HG02588 (cell line): ENCODE data around the gene PRR20B.
"Not testable (repeated sequence)": the region's sequence is repeated elsewhere in the genome, so short reads cannot be mapped to it uniquely, and the experiment has no call there.

Experiments used
- ATAC-seq: cut with Tn5 transposase; IDR thresholded peaks from one replicate; pipeline ENCODE4 v1.9.1; 2021; ENCODE audit warnings: mild to moderate bottlenecking, moderate library complexity; ENCODE audit not compliant: unreplicated experiment

PRR20B gene

GRCh38 chr13:57147188-57147587, at the start of gene PRR20B:
Gene PRR20B (plus strand): TSS chr13:57147488. CDS start chr13:57147875, 387 bp downstream.
- not testable (repeated sequence) for ATAC-seq

DNA sequence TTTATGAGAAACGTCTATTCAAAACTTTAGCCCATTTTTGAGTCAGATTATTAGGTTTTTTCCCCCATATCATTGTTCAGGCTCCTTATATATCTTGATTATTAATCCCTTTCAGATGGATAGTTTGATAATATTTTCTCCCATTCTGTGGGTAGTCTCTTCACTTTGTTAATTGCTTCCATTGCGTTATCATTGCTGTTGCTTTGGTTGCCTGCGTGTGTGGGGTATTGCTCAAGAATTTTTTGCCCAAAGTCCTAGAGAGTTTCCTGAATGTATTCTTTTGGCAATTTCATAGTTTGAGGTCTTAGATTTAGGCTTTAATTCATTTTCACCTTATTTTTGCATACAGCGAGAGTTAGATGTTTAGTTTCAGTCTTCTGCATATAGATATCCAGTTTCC, 32.3 kb upstream of the PRR20B start:
- ATAC-seq, result no peak

DNA sequence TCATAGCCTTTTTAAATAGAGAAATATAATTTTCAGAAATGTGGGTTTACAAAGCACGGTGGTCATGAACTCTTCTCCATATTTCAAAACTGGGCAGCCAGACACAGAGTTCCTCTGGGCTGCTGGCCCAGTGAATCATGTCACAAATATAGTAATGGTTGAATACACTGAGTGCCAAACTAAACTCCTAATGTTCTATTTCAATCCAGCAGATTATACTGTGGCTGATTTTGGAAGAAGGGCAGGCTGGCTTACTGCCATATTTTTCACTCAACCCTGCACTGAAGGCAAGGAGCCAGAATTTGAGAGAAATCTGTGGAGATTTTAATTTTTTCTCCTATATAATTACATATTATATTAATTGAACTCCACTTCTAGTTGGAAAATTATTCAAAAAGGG, 23.6 kb upstream of the PRR20B start:
- no peak for ATAC-seq

GRCh38 chr13:57128909-57129308, 18.4 kb upstream of the PRR20B start:
- ATAC-seq, result no peak

DNA sequence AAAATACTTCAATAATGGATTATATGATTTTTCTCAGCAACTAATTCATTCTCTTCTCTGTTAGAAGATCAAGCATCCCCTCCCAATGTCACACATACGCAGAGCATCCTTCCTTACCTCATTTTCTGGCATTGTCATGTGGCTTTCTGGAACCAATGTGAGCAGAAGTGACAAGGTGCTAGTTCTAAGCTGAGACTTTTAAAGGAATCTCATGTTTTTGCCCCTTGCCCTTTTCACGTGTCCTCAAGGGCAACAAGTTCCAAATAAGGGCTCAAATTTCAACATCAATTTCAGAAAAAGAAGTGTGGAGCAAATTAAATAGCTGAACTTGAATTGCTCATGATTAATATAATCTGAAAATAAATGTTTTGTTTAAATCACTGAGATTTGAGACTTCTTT, 11.2 kb upstream of the PRR20B start:
- ATAC-seq, result no peak

DNA sequence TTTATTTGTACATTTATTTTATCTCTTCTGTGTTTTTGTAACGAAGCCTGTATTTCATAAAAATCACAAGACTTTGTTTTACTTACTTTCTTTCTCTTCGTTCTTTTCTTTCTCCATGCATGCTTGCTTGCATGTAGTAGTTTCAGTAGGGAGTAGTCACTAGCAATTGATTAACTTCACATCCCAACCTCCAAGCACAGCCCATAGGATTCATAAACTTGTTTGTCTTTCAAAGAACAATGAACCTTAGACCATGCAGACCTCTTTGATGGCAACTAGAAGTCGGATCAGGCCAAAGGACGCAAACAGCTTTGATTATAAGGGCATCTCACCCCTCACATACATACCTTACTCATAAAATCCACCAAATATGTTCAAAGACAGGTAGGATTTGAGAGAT, 9.7 kb upstream of the PRR20B start:
- ATAC-seq, result no peak

DNA sequence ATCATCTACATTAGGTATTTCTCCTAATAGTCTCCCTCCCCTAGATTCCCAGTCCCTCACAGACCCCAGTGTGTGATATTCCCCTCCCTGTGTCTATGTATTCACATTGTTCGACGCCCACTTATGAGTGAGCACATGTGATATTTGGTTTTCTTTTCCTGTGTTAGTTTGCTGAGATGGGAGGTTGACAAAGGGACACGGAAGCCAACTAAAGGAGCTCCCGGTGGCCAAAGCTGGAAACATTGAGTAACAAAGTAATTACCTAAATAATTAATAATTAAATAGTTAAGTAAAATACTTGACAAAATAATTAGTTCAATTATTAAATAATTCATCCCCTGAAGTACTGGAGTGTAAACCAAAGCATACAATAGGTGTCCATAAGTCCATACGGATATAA, 8.3 kb upstream of the PRR20B start:
- ATAC-seq, result no peak

GRCh38 chr13:57139781-57140180, 7.5 kb upstream of the PRR20B start:
- not testable (repeated sequence) for ATAC-seq

DNA sequence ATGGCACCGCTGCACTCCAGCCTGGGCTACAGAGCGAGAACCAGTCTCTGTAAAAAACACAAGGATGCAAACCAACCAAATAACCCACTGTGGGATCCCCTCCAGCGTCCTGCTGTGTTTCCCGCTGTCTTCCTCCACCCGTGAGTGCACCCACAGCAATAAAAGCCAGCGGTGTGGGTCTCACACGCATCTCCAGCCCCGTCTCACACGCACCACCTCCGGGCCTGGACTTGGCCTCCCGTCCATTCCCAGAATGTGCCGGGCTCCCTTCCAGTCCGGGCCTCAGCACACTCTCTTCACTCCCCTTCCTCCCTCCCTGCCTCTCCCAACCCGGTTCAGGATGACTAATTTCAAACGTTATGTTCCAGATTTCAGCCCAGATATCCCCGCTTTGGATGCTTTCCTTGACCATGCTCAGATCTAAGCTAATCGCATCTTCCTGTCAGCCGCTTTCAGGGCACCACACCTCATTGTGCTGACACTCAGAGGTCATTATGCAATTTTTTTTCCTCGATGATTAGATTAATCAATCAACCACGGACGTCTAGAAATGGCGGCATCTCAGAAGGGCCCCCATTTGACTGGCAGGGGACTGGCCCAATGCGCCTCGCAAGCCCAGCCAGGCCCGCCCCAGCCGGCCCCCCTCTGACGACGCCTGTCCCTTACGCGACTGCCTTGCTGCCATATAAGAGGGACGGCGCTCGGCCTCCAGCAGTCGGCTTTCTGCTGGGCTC, 6.9 kb upstream of the PRR20B start, which contains the start of gene PRR20A:
PRR20A (plus strand) TSS at position 684 of the 734 bp plus-strand sequence. CDS start 387 bp downstream, outside the sequence.
- ATAC-seq, result not testable (repeated sequence)

DNA sequence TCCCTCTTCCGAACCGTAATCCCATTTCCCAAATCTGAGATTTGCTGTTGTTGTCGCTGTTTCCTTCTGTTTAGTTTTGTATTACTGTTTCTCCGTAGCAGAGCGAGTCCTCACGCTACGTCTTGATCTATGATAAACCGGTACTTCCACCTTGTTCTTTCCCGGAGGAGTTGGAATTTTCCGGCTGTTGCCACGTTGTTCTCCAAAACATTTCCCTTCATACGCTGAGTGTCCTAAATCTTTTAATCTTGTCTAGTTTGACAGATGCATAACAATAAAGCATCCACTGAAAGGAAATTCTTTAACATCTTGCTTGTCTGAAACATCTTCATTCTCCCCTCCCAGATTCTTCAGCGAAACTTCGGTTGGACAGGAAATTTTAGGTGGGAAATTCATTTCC, 818 bp downstream of the PRR20B start:
- not testable (repeated sequence) for ATAC-seq

- ATAC-seq, result not testable (repeated sequence)
Observed at GRCh38 chr13:57153761-57154160, 6.5 kb downstream of the PRR20B start, which contains the start of gene PRR20C. Gene PRR20C (plus strand): TSS chr13:57154061. CDS start chr13:57154448, 387 bp downstream.

GRCh38 chr13:57160332-57160731, 13.0 kb downstream of the PRR20B start, which contains the start of gene PRR20D:
Gene PRR20D (plus strand): TSS chr13:57160632. CDS start chr13:57161019, 387 bp downstream.
- not testable (repeated sequence) for ATAC-seq

GRCh38 chr13:57166897-57167296, 19.6 kb downstream of the PRR20B start, which contains the start of gene PRR20E:
Gene PRR20E (plus strand): TSS chr13:57167197. CDS start chr13:57167584, 387 bp downstream.
- ATAC-seq, result not testable (repeated sequence)

DNA sequence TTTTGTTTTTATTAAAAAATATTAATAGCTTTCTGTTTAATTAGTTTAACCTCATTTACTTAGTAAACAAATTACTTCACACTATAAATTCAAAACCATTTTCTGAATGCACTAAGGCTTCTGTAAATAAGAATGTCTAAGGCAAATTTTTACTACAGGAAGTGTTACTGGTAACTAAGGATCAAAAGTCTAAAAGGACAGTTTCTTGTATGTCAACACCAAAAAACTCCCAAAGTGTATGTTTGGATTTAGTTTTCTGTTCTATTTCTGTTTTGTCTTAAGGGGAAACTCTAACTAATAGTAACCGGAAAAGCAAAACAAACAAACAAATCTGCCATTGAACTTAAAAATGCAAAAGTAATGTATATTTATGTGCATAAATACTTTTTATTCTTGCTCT, 44.4 kb downstream of the PRR20B start:
- ATAC-seq, result no peak
